GM12892 (cell line): ENCODE results near the gene PCED1B.

Source experiments
- POLR2A ChIP-seq: IDR thresholded peaks from 2 replicates; pipeline ENCODE4 v1.6.1; 2011; ENCODE audit warnings: low read depth, low read length, control low read depth
- POLR2AphosphoS5 ChIP-seq: IDR thresholded peaks from 2 replicates; pipeline ENCODE4 v1.6.1; 2011; ENCODE audit warnings: low read depth, low read length, control low read depth
- TAF1 ChIP-seq: IDR thresholded peaks from 2 replicates; pipeline ENCODE4 v1.6.1; 2011; ENCODE audit warnings: low read depth, mild to moderate bottlenecking, control low read depth, low read length, borderline replicate concordance

DNA sequence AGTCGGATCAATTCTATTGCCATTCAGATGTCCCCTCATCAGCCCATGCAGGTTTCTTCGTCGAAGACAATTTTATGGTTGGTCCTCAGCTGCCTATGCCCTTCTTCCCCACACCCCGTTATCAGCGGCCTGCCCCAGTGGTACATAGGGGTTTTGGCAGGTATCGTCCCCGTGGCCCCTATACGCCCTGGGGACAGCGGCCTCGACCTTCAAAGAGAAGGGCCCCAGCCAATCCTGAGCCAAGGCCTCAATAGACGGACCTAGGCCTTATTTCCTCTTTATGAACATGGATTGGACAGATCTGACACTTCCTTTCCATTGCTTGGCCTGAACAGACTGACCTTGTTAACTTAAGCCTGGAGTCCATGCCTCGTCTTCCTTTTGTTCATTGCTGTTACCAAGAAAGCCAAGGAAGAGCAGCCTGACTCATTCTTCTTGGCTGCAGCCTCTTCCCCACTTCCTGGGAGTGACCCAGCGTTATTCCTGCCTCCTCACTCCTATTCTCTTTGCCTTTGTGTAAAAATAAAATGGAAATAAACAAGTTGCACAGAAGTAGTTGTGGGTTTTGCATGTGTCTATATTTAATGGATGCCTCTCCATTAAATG, 156.8 kb downstream of the PCED1B start:
- no peak for TF ChIP-seq POLR2AphosphoS5
- TF ChIP-seq POLR2A: no peak
- TF ChIP-seq TAF1: no peak
